ENCODE results near the gene IMPDH2. TPM values are rescaled to one million over a fixed set of nuclear protein-coding genes. Genes with fewer than 3 reads are reported as not detected.

IMPDH2 gene
- total RNA-seq, 1 donor from 2014 or later: 328 TPM

DNA sequence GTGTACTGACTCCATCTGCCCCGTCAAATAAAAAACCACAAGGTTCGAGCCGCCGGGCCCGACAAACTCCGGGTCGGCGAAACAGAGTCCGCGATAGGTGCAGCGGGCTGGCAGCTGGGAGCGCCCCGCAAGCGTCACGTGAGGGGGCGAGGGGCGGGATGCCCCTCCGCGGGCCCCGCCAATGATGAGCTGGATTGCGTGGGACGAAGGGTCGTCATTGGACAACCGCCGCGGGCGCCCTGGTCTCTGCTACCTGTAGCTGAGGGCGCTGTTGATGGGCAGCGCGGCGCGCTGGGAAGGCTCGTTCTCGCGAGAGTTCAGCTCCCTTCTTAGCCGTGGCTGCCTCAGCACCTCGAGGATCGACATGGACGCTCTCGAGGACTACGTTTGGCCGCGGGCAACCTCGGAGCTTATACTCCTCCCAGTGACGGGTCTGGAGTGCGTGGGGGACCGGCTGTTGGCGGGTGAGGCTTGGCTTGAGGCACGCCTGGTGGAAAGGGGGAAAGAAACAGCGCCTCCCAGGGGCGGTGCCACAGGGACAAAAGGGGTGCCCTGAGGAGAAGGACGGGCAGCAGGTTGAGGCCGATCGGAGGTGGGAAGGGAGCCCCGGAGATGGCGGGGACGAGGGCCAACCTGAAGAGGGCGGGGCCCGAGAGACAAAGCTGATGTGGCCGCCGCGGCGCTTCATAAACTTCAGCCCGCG is 22.0 kb downstream of the IMPDH2 start, which contains the start of gene WDR6:
WDR6 (plus strand) TSS at position 324 of the 703 bp plus-strand sequence; CDS start at position 365, 41 bp downstream.
- DNase-seq (ENCODE audit: low read depth in 2 of 2): peak; percentile 95 to 99

DNA sequence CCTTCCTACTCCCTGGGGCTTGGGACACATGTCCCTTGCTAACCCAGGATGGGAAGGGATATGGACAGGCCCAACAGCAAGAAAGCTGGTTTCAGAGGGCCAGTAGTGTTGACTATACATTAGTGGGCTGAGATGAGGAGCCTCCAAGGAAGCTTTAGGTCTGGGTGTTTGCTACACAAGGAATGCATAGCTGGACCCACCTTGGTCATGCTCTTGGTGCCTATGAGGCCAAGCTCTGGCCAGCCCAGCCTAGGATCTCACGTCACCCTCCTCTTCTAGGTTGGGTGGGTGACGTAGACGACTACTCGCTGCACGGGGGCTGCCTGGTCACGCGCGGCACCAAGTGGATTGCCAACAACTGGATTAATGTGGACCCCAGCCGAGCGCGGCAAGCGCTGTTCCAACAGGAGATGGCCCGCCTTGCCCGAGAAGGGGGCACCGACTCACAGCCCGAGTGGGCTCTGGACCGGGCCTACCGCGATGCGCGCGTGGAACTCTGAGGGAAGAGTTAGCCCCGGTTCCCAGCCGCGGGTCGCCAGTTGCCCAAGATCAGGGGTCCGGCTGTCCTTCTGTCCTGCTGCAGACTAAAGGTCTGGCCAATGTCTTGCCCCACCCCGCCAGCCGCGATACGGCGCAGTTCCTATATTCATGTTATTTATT is 22.7 kb downstream of the IMPDH2 start:
- DNase-seq (ENCODE audit: low read depth in 2 of 2): peak in 1 of 2 donors; percentile 68

DNA sequence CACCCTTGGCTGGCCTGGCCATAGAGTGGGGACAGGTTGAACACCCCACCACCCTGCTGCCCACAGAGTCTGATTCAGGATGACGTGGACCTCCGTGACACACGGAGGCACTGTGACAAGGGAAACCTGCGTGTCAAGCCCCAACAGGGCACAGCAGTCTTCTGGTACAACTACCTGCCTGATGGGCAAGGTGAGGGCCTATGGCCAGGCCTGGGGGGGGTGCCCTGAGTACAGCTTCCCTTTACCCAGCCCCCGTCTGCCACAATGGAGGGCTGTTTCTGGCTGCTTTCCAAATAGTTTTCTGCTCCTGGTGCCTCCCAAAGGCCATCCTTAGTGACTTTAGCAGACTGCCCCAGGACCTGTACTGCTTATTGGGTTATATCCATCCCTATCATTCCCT is 23.2 kb downstream of the IMPDH2 start:
- no peak for DNase-seq (ENCODE audit: low read depth in 2 of 2)

DNA sequence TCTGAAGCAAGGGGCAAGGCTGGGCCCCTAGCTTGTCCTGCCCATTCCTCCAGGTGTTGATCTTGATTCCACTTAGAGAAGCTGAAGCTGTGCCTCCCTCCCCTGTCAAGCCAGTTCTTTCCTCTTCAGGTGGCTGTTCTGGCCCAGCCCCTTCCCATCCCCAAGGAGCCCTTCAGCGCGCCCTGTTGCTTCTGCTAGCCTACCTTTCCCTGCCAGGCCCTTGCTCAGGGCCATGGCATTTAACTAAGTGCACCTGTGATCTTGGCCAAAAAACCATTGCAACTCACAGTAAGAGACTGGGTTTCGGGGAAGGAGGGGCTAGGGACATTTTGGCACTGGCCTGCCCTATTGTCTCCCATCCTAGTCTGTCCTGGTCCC is 23.9 kb downstream of the IMPDH2 start:
- DNase-seq (ENCODE audit: low read depth in 2 of 2): no peak

DNA sequence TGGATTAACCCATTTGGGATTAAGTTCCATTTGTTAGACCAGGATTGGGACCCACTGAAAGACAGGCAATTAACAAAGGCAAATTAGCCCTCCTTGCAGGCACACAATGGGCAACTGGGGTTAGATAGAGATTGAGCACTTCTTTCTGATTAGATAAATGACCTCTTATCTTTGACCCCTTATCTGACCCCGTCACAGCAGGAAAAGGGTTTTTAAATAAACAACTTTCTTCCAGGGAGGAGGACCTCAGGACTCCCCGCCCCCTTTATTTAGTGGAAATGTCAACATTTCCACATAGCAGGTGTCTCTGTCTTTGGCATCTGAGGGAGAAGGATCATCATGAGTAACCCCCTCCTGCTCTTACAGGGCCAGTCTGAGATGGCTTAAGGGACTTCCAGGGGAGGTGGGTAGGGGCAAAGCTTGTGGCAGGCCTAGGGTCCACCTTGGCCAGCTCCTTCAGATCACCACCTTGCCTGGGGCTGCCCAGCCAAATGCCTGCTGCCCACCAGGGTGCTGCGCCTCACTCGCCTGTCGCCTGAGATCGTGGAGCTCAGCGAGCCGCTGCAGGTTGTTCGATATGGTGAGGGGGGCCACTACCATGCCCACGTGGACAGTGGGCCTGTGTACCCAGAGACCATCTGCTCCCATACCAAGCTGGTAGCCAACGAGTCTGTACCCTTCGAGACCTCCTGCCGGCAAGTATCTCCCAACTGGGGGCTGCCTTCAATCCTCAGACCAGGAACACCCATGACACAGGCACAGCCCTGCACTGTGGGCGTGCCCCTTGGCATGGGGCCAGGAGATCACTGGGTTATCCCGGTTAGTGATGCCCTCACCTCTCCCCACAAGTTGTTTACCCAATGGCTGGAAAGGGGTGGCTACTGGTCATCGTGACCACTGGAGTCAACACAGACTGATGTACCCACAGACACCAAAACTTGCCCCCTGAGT is 24.6 kb downstream of the IMPDH2 start:
- no peak for DNase-seq (ENCODE audit: low read depth in 2 of 2)

DNA sequence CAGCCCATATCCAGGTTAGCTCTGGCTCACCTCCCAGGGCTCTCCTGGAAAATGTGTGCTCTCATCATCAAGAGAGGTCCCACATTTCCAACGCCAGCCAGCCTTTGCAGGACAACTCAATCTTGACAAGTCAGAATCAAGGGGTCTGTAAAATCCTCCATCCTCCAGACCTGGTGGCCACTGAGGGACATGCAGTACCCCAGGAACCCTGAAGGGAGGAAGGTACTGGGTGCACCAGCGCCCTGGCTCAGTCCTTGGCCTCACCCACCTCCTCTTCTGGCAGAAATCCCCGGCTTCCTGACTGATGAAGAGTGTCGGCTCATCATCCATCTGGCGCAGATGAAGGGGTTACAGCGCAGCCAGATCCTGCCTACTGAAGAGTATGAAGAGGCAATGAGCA is 28.0 kb downstream of the IMPDH2 start:
- DNase-seq (ENCODE audit: low read depth in 2 of 2): no peak

DNA sequence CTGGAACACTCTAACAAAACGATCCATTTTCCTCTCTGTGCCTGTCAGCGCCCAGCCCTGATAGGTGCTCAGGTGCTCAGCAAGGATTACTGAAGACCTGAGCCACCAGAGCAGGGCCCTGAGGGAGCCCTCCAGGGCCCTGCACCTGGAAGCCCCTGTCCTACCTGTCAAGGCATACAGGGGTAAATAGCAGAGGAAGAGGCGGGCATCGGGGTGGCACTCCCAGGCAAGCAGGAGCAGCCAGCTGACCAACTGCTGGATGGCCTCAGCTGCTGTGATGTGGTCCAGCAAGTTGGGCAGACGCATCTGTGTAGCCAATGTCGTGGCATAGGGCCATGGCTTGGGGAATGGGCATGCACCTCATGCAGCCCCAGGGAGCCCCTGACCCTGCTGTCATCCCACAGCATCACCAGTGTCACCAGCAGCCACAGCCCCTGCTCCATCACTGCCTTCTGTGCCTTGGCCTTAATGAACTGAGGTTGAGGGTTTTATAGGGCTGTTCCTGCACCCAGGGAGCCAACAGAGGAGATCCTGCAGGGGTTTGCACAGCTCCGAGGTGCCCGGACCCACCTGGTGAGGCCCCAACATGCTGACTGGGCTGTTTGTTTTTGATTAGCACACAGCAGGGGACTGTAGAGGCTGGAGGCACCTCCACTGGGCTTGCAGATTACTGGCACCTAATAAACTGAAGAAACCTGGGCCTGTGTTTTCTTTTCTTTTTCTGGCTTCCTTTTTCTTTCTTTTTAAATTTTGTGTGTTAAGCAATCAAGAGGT is 29.9 kb downstream of the IMPDH2 start:
- no peak for DNase-seq (ENCODE audit: low read depth in 2 of 2)

GRCh38 chr3:48997714-48998637 is 31.2 kb downstream of the IMPDH2 start:
- no peak for DNase-seq (ENCODE audit: low read depth in 2 of 2)

GRCh38 chr3:48997102-48997635 is 32.0 kb downstream of the IMPDH2 start:
- DNase-seq (ENCODE audit: low read depth in 2 of 2): no peak

- DNase-seq (ENCODE audit: low read depth in 2 of 2): no peak
These were observed 32.6 kb downstream of the IMPDH2 start for GRCh38 chr3:48996640-48997039.

- DNase-seq (ENCODE audit: low read depth in 2 of 2): no peak
These were observed 35.4 kb downstream of the IMPDH2 start for GRCh38 chr3:48993834-48994233.

DNA sequence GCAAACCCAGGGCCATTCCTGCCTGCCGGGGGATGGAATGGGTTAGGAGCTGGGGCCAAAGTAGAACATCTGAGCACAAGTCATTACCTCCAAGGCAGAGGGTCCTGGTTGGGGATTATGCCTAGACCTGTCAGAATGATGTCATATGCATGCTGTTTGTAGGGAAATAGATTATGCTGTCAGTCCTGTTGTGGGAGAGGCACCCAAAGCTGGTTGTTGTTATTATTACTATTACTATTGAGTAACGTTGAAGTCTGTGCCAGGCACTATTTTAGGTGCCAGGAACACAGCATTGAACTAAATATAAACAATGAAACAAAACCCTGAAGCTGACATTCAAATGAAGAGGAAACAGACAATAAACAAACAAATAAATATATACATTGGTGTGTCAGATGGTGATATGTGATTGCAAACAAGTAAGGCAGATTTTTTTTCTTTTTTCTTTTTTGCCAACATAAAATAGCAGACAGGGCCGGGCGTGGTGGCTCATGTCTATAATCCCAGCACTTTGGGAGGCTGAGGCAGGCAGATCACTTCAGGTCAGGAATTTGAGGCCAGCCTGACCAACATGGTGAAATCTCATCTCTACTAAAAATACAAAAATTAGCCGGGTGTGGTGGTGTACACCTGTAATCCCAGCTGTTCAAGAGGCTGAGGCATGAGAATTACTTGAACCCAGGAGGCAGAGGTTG is 37.2 kb downstream of the IMPDH2 start:
- no peak for DNase-seq (ENCODE audit: low read depth in 2 of 2)

GRCh38 chr3:48990636-48991469 is 38.3 kb downstream of the IMPDH2 start:
- peak in 1 of 2 donors; percentile 11 for DNase-seq (ENCODE audit: low read depth in 2 of 2)

- peak in 1 of 2 donors; percentile 81 for DNase-seq (ENCODE audit: low read depth in 2 of 2)
These were observed 39.2 kb downstream of the IMPDH2 start, which contains the start of gene P4HTM for GRCh38 chr3:48989796-48990635. P4HTM (plus strand) TSS chr3:48990241; CDS start chr3:48990257, 16 bp downstream.

- no peak for DNase-seq (ENCODE audit: low read depth in 2 of 2)
These were observed 39.9 kb downstream of the IMPDH2 start for GRCh38 chr3:48989126-48989795.

GRCh38 chr3:48985831-48986376 is 43.3 kb downstream of the IMPDH2 start:
- no peak for DNase-seq (ENCODE audit: low read depth in 2 of 2)

All from dermis microvascular lymphatic vessel endothelial cell (primary cell).